Spleen (tissue), 7 donors: ENCODE data around the gene BTG3.

Experiments used
- POLR2A ChIP-seq, 3 donors: fragments of 450-650 bp; IDR thresholded peaks; one replicate each; pipeline ENCODE4 v1.5.1; 2017; ENCODE audit warnings: antibody characterized with exemption in 3 of 3, mild to moderate bottlenecking in 1 of 3
- POLR2AphosphoS5 ChIP-seq, 3 donors: sonication (generic); formaldehyde crosslinking; IDR thresholded peaks; one replicate each; pipeline ENCODE4 v1.5.1; 2017; ENCODE audit warnings: antibody characterized with exemption in 3 of 3
- TF ChIP-seq, protein P1 (sequence below), 11 experiments: fragments of 200-600 bp in 7 of 11; fragments of 450-650 bp in 4 of 11; sonication (generic) in 4 of 11; IDR thresholded peaks in 8 of 11; conservative IDR thresholded peaks in 3 of 11; 1 replicate in 7 of 11; 2 replicates in 4 of 11; pipeline versions ENCODE4 v1.4.0 to v1.8.0; 2016 to 2021; ENCODE audit warnings: antibody characterized with exemption in 11 of 11, inconsistent platforms in 4 of 11, mild to moderate bottlenecking in 1 of 11
- donor health status: DM: no; HTN: no; CAD: no; lungs with moderate emphysema.
- donor health status: DM: no; HTN: no; CAD: no.
- donor health status: DM: no; HTN: no; CAD: no.

- TF ChIP-seq, protein P1, sequence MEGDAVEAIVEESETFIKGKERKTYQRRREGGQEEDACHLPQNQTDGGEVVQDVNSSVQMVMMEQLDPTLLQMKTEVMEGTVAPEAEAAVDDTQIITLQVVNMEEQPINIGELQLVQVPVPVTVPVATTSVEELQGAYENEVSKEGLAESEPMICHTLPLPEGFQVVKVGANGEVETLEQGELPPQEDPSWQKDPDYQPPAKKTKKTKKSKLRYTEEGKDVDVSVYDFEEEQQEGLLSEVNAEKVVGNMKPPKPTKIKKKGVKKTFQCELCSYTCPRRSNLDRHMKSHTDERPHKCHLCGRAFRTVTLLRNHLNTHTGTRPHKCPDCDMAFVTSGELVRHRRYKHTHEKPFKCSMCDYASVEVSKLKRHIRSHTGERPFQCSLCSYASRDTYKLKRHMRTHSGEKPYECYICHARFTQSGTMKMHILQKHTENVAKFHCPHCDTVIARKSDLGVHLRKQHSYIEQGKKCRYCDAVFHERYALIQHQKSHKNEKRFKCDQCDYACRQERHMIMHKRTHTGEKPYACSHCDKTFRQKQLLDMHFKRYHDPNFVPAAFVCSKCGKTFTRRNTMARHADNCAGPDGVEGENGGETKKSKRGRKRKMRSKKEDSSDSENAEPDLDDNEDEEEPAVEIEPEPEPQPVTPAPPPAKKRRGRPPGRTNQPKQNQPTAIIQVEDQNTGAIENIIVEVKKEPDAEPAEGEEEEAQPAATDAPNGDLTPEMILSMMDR (IDR thresholded peaks at IDR 0.05 in 8 of 11, conservative IDR thresholded peaks at IDR 0.05 in 3 of 11) = peak in 10 of 11 experiments; percentile 17 to 64 (median 46)
- TF ChIP-seq POLR2A (IDR thresholded peaks at IDR 0.05) (no peak), POLR2AphosphoS5 (IDR thresholded peaks at IDR 0.05) (no peak)
Observed at GRCh38 chr21:17585875-17586450, 26.7 kb downstream of the BTG3 start.
